ENCODE results near the gene DLX5.

DNA sequence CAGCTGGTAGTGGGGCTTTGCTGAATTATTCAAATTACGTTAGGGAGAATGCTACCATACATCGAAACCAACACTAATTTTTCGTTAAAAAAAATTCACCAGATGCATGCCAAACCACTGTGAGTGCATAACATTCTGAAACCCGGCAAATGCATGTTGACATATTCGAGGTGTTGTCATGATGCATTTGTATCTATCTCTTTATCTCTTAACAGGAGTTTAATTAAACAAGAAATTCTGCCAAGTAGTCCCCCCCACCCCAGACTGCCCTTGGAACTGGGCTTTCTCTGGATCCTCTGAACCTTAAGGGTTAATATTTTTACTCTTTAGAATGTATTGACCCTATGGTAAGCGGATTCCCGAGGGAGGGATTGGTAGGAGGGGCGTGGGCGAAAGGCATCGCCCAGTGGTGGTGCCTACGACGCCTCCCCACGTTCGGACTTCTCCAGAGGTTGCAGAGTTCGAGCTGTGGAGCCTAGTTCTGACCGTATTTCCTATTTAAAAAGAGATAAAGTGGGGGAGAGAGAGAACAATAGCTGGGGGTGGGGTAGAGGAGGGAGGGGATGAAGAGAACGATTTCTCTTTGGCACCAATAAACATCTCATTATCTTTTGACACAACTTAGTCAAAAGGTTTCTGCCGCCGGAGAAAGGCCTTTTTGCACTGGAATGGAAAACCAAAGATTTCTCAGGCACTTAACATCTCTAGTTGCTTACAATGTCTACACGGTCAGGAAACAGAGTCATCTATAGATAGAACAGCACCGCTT lies 12.1 kb downstream of the DLX5 start:
- TF ChIP-seq, protein P1, sequence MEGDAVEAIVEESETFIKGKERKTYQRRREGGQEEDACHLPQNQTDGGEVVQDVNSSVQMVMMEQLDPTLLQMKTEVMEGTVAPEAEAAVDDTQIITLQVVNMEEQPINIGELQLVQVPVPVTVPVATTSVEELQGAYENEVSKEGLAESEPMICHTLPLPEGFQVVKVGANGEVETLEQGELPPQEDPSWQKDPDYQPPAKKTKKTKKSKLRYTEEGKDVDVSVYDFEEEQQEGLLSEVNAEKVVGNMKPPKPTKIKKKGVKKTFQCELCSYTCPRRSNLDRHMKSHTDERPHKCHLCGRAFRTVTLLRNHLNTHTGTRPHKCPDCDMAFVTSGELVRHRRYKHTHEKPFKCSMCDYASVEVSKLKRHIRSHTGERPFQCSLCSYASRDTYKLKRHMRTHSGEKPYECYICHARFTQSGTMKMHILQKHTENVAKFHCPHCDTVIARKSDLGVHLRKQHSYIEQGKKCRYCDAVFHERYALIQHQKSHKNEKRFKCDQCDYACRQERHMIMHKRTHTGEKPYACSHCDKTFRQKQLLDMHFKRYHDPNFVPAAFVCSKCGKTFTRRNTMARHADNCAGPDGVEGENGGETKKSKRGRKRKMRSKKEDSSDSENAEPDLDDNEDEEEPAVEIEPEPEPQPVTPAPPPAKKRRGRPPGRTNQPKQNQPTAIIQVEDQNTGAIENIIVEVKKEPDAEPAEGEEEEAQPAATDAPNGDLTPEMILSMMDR (IDR thresholded peaks at IDR 0.05): no peak
- TF ChIP-seq POLR2A (IDR thresholded peaks at IDR 0.05): no peak
